Cerebellar cortex (tissue), 1 donor: ENCODE data around the gene LRCOL1.

Source experiments
- DNase-seq: peaks from one replicate; pipeline ENCODE4 v3.0.0-alpha.2; 2015; ENCODE audit warnings: low spot score

The LRCOL1 gene

DNA sequence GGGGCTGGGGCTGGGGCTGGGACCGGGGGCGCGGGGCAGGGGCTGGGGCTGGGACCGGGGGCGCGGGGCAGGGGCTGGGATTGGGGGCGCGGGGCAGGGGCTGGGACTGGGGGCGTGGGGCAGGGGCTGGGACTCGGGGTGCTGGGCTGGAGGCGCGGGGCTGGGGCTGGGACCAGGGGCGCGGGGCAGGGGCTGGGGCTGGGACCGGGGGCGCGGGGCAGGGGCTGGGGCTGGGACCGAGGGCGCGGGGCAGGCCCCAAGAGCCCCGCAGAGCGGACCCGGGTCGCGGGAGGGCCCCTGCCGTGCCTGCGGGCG lies 8.6 kb upstream of the LRCOL1 start:
- DNase-seq = no peak

DNA sequence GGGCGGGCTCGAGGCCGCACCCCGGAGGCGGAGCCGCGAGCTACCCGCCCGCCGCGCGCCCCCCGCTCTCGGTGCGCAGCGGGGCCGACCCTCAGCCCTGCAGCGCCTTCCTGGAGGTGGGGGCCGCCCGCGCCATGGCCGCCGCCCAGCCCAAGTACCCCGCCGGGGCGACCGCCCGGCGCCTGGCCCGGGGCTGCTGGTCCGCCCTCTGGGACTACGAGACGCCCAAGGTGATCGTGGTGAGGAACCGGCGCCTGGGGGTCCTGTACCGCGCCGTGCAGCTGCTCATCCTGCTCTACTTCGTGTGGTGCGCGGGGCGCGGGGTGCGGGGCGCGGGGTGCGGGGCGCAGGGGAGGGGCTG lies 8.3 kb upstream of the LRCOL1 start, which contains the start of gene P2RX2:
Gene P2RX2, plus strand, starts transcription at position 94 of the 361 bp plus-strand sequence. Its CDS starts 41 bp downstream, at position 135.
- DNase-seq = no peak

DNA sequence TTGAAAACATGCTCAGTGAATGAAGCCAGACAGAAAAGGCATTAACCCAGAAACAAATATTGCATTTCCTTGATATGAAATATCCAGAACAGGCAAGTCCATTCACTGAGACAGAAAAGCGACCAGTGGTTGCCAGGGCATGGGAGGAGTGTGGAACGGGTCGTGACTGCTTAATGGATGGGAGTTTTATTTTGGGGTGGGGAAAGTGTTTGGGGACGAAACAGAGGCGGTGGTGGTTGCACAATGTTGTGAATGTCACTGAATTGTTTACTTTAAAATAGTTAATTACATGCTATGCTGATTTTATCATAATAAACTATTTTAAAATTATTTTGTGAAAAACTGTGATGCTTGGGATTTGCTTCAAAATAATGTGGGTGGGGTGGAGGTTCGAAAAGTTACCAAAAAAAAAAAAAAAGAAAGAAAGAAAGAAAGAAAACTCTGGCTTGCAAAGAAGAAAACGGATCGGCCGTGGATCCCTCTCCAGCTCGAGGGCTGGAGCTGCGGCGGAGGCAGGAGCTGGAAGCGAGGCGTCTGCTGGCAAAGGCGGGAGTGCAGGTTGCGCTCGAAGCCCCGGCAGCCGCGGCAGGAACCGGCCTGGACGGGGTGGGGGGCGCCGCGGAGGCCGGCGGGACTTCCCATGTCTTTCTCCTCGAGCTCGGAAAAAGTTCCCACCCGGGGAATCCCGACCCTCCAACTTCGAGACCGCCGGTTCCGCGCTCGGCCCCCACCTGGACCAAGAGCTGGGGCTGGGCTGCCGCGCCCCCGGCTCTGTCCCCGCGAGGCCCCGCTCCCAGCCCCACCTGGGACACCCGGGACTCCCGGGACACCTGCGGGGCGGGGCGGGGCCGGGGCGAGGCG lies 7.7 kb upstream of the LRCOL1 start:
- no peak for DNase-seq

DNA sequence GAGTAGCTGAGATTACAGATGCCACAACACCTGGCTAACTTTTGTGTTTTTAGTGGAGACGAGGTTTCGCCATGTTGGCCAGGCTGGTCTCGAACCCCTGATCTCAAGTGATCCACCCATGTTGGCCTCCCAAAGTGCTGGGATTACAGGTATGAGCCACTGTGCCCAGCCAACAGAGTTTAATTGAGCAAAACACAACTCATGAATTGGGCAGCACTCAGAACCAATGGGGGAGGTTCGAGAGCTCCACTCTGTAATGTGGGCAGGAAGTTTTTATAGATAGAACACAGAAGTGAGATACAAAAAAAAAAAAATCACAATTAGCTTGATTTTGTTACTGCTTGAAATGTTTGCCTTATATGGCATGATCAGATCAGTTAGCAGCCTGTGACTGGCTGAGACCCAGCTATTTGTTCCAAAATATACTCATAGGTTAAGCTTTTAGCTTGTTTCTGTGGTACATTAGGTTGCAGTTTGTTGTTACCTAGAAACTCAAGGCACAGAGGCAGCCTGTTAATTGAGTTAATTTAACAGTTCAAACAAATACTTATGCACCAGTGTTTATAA lies 6.8 kb upstream of the LRCOL1 start:
- no peak for DNase-seq

DNA sequence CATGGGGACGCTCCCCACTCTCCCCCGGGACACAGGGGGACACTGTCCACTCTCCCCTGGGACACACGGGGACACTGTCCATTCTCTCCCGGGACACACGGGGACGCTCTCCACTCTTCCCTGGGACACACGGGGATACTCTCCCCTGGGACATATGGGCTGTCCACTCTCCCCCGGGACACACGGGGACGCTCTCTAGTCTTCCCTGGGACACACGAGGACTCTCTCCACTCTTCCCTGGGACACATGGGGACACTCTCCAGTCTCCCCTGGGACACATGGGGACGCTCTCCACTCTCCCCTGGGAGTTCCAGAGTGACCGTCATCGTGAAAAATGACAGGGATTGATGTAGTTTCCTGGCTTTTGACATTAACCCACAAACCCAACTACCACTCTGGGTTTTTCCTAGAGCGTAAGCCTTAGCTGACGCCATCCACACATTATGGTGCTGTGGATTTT lies 5.2 kb upstream of the LRCOL1 start:
- DNase-seq = no peak

DNA sequence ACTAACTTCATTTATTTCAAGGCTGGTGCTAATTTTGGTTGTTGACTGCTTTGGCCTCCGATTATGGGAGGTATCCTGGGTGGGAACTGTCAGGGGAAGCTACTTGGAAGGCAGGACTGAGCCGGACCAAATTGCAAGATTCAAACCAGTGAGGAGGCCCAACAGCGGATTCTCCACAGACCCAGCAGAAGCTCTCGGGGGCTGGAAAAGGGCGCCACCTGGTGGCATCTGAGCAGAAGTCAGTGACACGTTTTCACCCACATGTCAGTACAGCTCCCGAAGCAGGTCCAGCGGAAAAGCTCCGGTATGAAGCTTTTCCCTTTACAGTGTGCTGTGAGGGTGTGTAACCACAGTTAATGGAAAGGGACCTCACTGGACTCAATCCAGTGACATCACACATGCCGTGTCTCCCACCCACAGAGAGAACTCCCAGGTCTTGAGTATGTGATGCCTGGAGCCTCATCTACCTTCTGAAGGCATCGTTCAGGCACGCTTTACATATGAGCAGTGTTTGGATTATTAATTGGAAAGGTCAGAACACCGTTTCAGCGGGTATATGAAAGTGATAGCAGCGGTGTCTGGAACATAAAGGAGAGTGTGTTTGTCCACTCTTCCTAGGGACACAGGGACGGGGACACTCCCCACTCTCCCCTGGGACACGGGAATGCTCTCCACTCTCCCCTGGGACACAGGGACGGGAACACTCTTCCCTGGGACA lies 4.6 kb upstream of the LRCOL1 start:
- peak; percentile 93 for DNase-seq

DNA sequence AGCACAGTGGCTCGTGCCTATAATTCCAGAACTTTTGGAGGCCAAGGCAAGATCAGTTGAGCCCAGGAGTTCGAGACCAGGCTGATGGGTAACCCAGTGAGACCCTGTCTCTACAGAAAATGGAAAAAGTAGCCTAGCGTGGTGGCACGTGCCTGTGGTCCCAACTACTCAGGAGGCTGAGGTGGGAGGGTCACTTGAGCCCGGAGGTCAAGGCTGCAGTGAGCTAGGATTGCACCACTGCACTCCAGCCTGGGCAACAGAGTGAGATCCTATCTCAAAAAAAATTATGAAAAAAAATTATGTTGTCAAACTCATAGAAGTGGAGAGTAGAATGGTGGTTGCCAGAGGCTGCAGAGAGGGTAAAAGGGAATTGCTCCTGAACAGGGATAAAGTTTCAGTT lies 3.6 kb upstream of the LRCOL1 start:
- DNase-seq = no peak

DNA sequence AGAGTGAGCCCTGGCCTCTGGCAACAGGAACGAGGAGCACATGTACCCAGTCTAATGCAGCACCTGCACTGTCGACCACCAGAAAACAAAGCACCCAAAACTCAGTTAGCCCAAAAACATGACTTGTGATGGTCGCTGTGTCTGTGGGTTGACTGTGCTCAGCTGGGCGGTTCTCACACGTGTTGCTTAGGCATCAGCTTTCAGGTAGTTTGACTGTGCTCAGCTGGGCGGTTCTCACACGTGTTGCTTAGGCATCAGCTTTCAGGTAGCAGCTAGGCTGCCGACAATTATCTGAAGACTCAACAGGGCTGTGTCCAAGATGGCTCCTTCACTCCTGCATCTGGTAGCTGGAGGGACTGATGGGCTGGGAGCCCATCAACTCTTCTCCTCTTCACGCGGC lies 1.2 kb upstream of the LRCOL1 start:
- DNase-seq = no peak

DNA sequence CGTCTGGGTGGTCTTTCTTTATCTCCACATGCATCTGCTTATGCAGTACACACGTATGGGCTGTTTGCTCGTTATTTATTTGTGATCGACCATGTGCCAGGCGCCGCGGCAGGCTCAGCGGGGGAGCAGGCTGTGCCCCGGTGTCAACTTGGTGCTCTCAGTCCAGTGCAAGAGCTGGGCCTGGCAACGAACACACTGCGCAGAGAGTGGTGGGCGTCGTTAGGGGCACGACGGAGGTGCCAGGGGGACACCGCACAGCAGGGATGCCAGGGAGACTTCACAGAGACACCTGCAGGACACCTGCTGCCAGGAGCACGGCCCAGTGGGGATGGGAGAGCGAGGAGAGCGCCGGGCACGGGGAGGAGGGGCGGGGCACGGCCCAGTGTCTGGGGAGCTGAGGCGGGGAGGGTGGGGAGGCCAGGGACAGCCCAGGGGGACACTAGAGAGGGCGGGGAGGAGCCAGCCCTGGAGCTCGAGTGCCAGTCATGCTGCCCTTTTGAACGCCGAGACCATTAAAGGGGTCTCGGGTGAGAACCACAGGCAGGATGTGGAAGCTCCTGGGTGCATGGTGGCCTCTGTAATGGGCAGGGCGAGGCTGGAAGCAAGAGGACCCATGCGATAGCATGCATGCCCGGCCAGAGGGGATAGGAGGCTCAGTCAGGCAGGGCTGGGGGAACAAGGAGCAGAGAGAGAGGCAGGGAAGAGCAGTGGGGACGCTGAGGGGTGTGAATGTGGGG lies 652 bp upstream of the LRCOL1 start:
- no peak for DNase-seq

DNA sequence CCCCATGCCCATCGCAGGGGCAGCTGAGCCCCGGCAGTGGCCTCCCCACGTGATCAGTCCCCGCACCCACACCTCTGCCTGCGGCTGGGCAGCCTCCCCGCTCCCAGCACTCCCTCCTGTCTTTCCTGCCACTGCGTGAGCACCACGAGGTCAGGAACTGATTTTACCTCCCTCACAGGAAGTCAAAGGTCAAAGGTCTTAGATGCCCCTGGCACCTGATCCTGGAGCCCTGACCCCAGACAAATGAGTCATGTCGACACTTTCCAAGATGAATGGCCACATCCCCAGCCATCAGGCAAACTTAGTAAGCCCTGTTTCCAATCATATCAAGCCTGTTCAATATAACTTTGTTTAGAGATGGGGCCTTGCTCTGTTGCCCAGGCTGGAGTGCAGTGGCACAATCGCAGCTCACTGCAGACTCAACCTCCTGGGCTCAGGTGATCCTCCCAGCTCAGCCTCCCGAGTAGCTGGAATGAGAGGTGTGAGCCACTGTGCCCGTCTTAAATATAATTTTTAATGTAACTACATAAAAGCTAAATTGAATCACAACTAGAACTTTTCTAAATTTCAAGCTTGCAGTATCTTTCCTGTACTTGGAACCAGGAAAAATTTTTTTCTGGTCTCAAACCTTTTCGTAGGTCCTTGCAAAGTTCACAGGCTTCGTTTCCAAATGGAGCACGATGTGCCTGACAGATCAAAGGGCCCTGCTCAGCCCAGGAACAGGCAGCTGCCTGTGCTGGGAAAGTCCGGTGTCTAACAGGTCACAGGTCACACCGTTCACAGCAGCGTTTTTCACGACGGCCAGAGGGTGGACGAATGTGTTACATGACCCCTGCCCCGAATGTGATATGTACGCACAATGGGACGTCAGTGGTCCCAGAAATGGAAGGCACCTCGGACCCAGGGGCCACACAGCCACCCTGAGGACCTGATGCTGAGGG lies 1.9 kb downstream of the LRCOL1 start:
- DNase-seq = no peak

DNA sequence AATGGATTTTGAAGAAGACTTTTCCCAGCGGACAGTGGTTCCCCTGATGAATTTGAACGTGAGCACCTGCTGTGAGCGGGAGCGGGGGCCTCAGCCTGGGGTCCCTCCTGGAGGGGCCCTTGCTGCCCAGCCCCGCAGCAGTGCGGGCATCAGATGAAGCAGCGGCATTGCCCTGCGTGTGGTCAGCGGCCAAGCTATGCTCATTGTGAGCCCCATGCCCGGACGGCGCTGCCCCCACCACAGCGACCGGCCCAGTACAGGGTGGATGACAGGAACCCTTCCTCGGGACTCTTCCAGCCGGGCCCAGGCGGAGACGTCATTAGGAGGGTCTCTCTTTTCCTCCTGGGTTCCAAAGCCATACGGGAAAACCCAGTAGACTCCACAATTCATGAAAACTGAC lies 3.5 kb downstream of the LRCOL1 start:
- no peak for DNase-seq

DNA sequence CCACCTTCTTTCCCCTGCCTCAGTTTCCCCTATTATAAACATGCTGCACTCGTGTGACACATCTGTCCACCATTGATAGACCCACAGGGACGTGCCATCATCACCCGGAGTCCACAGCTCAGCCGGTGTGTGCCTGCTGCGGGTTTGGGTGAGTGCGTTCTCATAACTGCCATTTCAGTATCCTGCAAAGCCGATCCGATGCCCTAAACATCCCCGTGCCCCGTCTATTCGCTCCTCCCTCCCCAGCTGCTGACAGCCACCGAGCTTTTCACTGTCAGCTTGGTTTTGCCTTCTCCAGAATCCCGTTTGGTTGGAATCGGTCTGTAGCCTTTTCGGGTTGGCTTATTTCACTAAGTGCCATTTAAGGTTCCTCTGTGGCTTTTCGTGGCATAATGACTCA lies 3.9 kb downstream of the LRCOL1 start:
- DNase-seq = no peak

DNA sequence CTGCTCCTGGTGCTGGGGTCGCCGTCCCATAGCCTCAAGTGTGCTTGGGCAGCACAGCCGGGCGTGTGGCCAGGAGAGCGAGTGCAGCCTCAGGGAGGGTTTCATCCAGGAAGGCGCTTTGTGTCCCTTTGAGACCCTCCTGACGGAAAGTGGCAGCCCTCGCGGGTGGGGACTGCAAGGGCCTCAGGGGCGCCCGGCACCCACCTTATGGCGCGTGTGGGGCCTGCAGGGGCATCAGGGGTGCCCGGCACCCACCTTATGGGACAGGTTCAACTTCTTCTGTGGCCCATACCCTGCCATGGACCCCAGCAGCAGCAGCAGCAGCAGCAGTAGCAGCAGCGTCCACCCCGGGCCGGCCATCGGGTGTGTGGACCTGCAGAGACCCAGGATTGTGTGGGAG lies 4.5 kb downstream of the LRCOL1 start:
- DNase-seq = no peak

DNA sequence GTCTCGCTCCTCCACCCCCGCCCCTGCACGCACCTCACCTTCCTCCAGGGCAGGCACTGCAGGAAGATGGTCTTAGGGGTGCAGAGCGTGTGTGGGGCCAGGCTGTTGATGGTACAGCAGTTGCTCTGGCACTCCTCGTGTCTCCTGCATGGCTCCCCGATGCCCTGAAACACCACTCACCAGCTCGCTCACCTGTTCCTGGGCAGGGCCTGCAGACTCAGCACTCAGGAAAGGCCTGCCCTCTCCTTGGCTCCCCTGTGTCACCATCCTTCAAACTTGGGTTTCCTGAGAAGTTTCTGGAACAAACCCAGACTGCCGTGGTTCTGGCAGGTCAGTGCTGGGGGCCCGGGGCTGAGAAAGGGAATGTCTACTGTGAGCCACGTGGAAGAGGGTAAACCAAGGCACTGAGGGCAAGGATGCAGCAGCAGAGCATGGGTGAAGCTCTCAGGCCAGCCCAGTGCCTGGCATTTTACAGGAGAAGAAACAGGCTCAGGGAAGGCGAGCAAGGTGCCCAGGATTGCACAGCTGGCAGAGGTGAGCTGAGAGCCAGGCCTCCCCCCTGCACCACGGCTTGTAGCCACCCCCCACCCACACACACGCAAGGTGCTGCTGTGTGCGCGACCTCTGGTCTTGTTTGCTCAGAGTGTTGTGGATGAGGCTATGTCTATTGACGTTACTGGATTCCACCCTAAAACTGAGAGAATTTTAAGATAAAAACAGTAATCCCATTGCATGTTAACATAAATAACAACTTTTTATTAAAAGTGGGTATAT lies 5.5 kb downstream of the LRCOL1 start:
- DNase-seq = no peak

DNA sequence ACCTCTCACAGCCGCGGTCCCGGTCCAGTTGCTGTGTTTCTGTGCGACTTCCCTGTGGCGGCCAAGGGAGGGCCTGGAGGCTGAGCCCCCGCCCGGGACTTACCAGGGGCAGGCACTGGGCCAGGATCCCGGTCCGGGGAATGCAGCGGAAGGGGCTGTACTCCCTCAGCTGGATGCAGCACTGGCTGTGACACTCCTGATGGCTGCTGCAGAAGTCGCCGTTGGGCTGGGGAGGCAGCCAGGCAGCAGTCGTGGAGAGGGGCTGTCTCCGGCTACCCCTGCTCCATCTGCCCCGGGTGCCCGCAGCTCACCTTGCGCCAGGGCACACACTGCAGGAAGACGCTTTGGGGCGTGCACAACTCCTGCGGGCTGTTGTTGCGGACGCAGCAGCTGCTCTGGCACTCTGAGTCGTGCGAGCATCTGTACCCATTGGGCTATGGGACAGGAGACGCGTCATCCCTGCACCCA lies 6.2 kb downstream of the LRCOL1 start:
- no peak for DNase-seq

DNA sequence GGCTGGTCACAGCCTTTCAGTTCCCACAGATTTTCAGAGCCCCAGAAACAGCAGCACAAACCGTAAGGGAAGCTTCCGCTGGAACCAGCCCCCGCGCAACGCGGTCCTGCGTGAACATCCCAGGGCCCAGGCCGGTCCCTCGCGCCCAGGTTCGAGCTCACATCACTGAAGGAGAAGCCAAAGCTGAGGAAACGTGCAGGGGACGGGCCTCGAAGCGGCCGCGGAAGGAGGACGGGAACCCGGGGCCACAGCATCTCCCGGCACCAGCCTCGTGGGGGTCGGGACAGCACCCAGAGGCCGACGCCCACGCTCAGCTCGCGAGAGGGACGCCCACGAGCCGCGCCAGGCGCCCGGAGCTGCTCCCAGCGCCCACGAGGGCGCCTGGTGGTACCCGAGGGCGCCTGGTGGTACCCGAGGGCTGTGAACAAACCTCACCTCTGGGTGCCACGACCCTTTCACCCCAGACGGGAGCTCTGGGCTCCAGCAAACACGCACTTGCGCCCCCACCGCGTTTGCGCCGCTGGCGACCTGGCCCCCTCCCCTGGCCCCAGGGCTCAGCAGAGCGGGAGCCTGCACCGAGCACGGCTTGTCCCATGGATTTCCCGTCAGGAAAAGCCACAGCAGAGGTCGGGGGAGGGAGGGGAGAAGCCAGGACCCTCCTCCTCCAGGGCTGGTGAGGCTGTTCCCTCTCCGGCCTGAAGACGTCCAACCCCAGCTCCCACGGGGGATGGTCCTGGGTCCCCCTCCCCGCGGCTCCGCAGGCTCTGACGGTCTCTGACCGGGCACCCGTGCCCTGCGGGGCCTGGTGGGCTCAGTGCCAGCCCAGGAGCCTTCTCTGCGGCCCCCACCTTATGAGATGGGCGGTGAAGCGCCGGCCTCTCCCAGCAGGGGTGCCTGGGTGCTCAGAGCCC lies 6.9 kb downstream of the LRCOL1 start:
- no peak for DNase-seq

DNA sequence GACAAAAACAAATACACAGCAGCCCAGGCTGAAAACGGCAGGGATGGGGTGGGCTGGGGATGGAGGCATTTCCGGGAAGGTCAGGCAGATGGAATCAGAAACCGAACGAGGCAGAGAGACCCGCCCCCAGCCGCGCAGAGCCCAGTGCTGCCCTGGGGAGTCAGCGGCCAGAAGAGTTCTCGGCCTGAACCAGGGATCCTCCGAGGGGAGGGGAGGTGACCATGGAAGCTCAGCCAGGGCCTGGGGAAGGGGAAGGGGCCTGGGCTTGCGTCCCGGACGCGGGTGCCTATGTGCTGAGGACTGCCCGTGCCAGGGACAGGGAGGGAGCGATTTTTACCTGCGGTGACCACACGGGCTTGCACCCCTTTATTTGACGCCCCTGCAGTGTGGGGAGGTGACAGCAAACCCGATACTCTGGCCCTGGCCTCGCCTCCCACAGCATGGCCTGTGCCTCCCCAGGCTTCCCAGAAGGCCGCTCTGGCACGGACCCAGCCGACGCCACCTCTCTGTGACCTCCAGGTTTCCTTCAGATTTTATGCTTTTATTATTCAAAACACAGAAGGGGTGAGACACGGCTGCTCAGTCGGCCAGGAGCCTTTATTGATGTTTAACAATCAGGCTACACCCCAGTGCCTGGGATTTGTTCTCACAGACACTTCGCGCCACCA lies 7.7 kb downstream of the LRCOL1 start:
- no peak for DNase-seq

DNA sequence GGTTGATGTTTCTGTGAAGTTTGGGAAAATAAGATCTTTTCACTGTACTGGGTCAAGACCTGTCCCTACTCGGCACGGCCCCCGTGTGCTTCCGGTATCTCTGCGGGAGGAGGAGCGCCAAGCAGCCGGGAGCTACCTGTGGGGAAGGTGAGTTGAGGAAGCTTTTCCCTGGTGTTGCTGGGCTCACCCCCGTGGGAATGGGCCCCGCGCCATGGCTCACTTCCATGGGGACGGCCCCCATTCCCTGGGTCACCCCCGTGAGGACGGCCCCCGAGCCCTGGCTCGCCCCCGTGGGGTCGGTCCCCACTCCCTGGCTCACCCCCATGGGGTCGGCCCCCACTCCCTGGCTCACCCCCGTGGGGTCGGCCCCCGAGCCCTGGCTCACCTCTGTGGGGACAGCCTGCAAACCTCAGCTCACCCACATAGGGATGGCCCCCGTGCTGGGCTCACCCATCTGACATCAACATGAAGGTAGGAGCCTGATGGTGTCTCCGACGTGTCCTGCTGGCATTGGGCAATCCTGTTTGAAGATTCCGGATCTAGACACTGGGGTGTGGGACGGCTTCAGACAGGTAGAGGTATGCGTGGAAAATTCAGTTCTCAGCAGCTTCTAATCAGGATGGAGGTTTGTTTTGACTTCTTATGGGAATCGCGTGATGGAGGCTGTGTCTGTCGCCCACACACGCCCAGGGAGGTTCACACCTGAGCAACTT lies 9.1 kb downstream of the LRCOL1 start:
- no peak for DNase-seq
